Parathyroid adenoma (tissue), 2 donors: ENCODE measurements around the gene CCDC91.

Experiments
- H2AFZ ChIP-seq: fragments of 300-600 bp; sonication (generic); one replicate; pipeline ENCODE4 v1.7.0; 2017; ENCODE audit warnings: antibody characterized with exemption, mild to moderate bottlenecking
- H3K27ac ChIP-seq: fragments of 300-600 bp; sonication (generic); one replicate; pipeline ENCODE4 v1.7.0; 2017
- H3K27me3 ChIP-seq: fragments of 300-600 bp; sonication (generic); one replicate; pipeline ENCODE4 v1.7.0; 2017; ENCODE audit warnings: low read length; ENCODE audit not compliant: control insufficient read depth, insufficient read depth
- H3K36me3 ChIP-seq: fragments of 300-600 bp; sonication (generic); one replicate; pipeline ENCODE4 v1.7.0; 2017; ENCODE audit warnings: low read length; ENCODE audit not compliant: control insufficient read depth, insufficient read depth
- H3K4me1 ChIP-seq: fragments of 300-600 bp; sonication (generic); one replicate; pipeline ENCODE4 v1.7.0; 2017; ENCODE audit warnings: control low read depth
- H3K4me2 ChIP-seq: fragments of 300-600 bp; sonication (generic); one replicate; pipeline ENCODE4 v1.7.0; 2017; ENCODE audit warnings: low read length
- H3K4me3 ChIP-seq: fragments of 300-600 bp; sonication (generic); one replicate; pipeline ENCODE4 v1.7.0; 2017; ENCODE audit warnings: low read depth, low read length
- H3K79me2 ChIP-seq: fragments of 300-600 bp; sonication (generic); one replicate; pipeline ENCODE4 v1.7.0; 2017; ENCODE audit warnings: control low read depth
- H3K9ac ChIP-seq: fragments of 300-600 bp; sonication (generic); one replicate; pipeline ENCODE4 v1.7.0; 2017; ENCODE audit warnings: mild to moderate bottlenecking
- H3K9me3 ChIP-seq: fragments of 300-600 bp; sonication (generic); one replicate; pipeline ENCODE4 v1.7.0; 2017; ENCODE audit warnings: low read length; ENCODE audit not compliant: control insufficient read depth
- TF ChIP-seq, protein P1 (sequence below): fragments of 300-600 bp; sonication (generic); IDR thresholded peaks from one replicate; pipeline ENCODE4 v1.7.0; 2017; ENCODE audit warnings: antibody characterized with exemption, mild to moderate bottlenecking
- donor health status: primary hyperparathyroidism.

CCDC91 gene

DNA sequence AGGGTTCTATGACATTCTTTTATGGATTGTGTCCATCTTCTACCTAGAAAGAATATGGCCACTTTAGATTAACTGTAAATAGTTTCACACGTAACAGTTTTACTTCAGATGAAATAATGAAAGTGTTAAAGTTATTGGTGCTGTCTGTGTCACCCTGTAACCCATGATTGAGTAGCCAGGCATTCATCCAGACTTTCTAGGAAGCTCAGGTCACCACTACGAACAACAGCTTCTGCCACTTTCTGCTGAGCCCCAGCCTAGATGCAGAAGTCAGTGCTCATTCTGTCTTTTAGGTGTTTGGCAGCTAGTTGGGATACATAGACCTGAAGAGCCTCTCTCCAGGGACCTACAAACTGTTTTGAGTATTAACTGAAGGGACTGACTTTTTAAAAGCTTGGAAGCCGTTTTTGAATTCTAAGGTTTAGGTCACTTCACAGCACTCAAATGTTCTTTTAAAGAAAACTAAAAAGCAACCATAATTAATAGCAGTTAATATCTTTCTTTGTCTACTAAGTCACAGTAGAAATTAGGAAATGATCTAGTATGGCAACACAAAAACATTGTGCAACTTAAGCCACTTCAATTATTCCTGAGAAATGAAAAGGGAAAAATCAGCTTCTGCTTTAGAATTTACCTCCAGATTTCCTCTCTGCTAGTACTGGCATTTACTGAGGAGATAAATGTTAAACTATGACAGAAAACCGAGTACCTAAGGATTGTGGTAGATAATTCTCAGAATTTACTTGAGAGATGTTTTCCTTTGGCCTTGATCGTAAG lies 266.9 kb downstream of the CCDC91 start:
- Histone ChIP-seq H3K36me3 (no peaks in the 10 kb centered on the region), H3K27me3 (no peaks in the 10 kb centered on the region), H3K9ac (no peak overlapping the region), H3K4me1 (no peaks in the 10 kb centered on the region), H3K27ac (no peak overlapping the region), H3K9me3 (no peaks in the 10 kb centered on the region), H3K4me2 (no peak overlapping the region), H3K79me2 (no peaks in the 10 kb centered on the region), H2AFZ (no peak overlapping the region), H3K4me3 (no peak overlapping the region)
- TF ChIP-seq, protein P1, sequence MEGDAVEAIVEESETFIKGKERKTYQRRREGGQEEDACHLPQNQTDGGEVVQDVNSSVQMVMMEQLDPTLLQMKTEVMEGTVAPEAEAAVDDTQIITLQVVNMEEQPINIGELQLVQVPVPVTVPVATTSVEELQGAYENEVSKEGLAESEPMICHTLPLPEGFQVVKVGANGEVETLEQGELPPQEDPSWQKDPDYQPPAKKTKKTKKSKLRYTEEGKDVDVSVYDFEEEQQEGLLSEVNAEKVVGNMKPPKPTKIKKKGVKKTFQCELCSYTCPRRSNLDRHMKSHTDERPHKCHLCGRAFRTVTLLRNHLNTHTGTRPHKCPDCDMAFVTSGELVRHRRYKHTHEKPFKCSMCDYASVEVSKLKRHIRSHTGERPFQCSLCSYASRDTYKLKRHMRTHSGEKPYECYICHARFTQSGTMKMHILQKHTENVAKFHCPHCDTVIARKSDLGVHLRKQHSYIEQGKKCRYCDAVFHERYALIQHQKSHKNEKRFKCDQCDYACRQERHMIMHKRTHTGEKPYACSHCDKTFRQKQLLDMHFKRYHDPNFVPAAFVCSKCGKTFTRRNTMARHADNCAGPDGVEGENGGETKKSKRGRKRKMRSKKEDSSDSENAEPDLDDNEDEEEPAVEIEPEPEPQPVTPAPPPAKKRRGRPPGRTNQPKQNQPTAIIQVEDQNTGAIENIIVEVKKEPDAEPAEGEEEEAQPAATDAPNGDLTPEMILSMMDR, result no peak

DNA sequence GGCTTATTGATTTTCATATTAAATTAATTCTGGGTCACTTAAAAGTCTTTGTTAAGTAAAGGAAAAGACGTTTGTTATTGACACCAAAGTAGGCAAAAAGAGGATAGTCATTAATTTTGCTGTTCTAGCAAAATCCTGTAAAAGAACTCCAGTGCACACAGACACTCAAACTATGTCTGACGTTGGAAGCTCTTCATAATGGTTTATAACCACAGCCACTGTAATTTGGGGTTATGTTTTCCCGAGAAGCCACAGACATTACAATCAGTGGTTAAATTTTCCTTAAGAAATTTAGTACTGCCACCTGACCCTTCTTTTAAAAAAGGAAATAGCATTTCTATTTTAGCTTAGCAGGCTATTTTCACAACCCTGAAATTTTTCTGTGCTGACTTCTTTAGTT lies 267.5 kb downstream of the CCDC91 start:
- no peaks in the 10 kb centered on the region for H3K36me3 ChIP-seq
- H2AFZ ChIP-seq, result no peak overlapping the region
- H3K4me1 ChIP-seq, result no peaks in the 10 kb centered on the region
- H3K4me2 ChIP-seq, result no peak overlapping the region
- no peak overlapping the region for H3K27ac ChIP-seq
- no peaks in the 10 kb centered on the region for H3K9me3 ChIP-seq
- H3K79me2 ChIP-seq, result no peaks in the 10 kb centered on the region
- TF ChIP-seq, protein P1, result no peak
- no peak overlapping the region for H3K4me3 ChIP-seq
- H3K27me3 ChIP-seq, result no peaks in the 10 kb centered on the region
- H3K9ac ChIP-seq, result no peak overlapping the region

DNA sequence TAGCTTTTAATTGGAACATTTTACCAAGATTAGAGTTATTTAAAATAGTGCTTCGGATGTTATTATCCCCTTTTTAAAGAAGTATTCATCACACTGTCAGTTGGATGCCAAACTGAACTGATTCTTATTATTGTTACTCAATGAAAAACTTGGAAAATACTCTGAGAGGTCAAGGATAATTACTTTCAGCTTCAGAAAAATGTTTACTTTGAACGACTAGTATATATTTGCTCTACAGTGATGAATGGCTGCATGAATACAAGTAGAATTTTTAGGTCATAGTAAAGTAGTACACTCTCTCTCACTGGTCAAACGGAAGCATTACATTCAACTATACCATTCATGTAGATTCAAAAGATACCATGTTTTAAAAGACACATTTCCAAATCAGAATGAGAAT lies 269.2 kb downstream of the CCDC91 start:
- Histone ChIP-seq H3K27me3 (no peaks in the 10 kb centered on the region), H3K4me1 (no peaks in the 10 kb centered on the region), H3K36me3 (no peaks in the 10 kb centered on the region), H3K79me2 (no peaks in the 10 kb centered on the region), H3K4me3 (no peak overlapping the region), H2AFZ (no peak overlapping the region), H3K27ac (no peak overlapping the region), H3K9ac (no peak overlapping the region), H3K4me2 (no peak overlapping the region), H3K9me3 (no peaks in the 10 kb centered on the region)
- TF ChIP-seq, protein P1, result no peak

DNA sequence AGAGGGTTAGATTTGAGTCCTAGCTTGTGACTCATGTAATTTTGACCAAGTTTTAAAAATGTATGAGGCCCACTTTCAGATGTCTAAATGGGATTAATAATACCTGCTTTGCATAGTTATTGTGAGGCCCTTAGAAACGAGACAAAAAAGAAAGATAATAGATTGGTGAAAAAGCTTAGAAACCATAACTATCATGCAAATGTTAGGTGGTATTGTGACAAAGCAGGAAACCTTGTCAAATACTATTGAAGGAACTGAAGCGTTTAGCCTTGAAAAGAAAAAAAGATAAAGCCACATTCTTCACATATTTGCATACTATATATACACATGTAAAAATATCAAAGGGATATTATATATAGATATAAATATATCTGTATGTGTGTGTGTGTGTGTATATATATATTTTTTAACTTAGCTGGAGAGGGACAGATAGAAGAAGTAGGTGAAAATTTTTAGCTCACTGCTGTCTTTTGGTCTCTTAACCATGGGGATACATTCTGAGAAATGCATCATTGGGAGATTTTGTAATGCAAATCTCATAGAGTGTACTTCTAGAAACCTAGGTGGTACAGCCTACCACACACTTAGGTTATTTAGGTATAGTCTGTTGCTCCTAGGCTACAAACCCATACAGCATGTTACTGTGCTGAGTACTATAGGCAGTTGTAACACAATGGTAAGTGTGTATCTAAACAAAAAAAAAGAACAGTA lies 270.3 kb downstream of the CCDC91 start:
- Histone ChIP-seq H3K79me2 (no peaks in the 10 kb centered on the region), H3K27me3 (no peaks in the 10 kb centered on the region), H3K36me3 (no peaks in the 10 kb centered on the region), H3K9me3 (no peaks in the 10 kb centered on the region), H3K9ac (no peak overlapping the region), H3K4me2 (no peak overlapping the region), H3K4me3 (no peak overlapping the region), H3K27ac (no peak overlapping the region), H2AFZ (no peak overlapping the region), H3K4me1 (no peaks in the 10 kb centered on the region)
- TF ChIP-seq, protein P1, result no peak
